Muscle of back (tissue), 13 donors: ENCODE data around the gene OTOL1. TPM values are rescaled to one million over a fixed set of nuclear protein-coding genes. Genes with fewer than 3 reads are reported as not detected.
"Not testable (repeated sequence)": the region's sequence is repeated elsewhere in the genome, so short reads cannot be mapped to it uniquely, and the experiment has no call there.

Experiments
- DNase-seq, 3 donors: peaks; one replicate each; pipeline versions ENCODE4 v3.0.0 to v3.0.0-alpha.2; 2013
- long read RNA-seq, 9 donors: transcript quantifications; one replicate each; lab custom pipeline, GENCODE V29; 2026
- polyA plus RNA-seq, 10 donors: library from polyadenylated mRNA; unstranded; fragments of 120-200 nt; gene quantifications; one replicate each; pipeline ENCODE4 v1.2.1, GENCODE V29; 2013; ENCODE audit not compliant: insufficient read length in 10 of 10

The OTOL1 gene
- polyA plus RNA-seq, result not detected
- long read RNA-seq, donor 1, result 0 reads
- long read RNA-seq, donor 2, result 0 reads
- long read RNA-seq, donor 3, result 0 reads
- long read RNA-seq, donor 4, result 0 reads
- long read RNA-seq, donor 5, result 0 reads
- long read RNA-seq, donor 6, result 0 reads
- long read RNA-seq, donor 7, result 0 reads
- long read RNA-seq, donor 8, result 0 reads
- long read RNA-seq, donor 9, result 0 reads

GRCh38 chr3:161496508-161496907 lies at the start of gene OTOL1:
OTOL1 (plus strand) TSS chr3:161496808; CDS start chr3:161496808, 0 bp downstream.
- no peak for DNase-seq

- DNase-seq, result peak in 1 of 3 donors; percentile 5
These were observed 46.8 kb upstream of the OTOL1 start for GRCh38 chr3:161449785-161450184.

GRCh38 chr3:161452179-161452578 lies 44.4 kb upstream of the OTOL1 start:
- DNase-seq, result no peak

GRCh38 chr3:161454615-161455014 lies 42.0 kb upstream of the OTOL1 start:
- peak in 1 of 3 donors; percentile 1 for DNase-seq

GRCh38 chr3:161455962-161456361 lies 40.6 kb upstream of the OTOL1 start:
- DNase-seq, result no peak

- no peak for DNase-seq
These were observed 34.5 kb upstream of the OTOL1 start for GRCh38 chr3:161462138-161462537.

- no peak for DNase-seq
These were observed 25.4 kb upstream of the OTOL1 start for GRCh38 chr3:161471211-161471610.

GRCh38 chr3:161474139-161474538 lies 22.5 kb upstream of the OTOL1 start:
- DNase-seq, result peak in 1 of 3 donors; percentile 5

- DNase-seq, result peak; percentile 8 to 56 (median 16)
These were observed 21.9 kb upstream of the OTOL1 start for GRCh38 chr3:161474741-161475140.

GRCh38 chr3:161475206-161475605 lies 21.4 kb upstream of the OTOL1 start:
- peak; percentile 2 to 45 (median 4) for DNase-seq

- DNase-seq, result peak; percentile 11 to 52 (median 27)
These were observed 20.7 kb upstream of the OTOL1 start for GRCh38 chr3:161475905-161476304.

GRCh38 chr3:161484226-161484625 lies 12.4 kb upstream of the OTOL1 start:
- no peak for DNase-seq

GRCh38 chr3:161488284-161488683 lies 8.3 kb upstream of the OTOL1 start:
- DNase-seq, result not testable (repeated sequence)

GRCh38 chr3:161489395-161489794 lies 7.2 kb upstream of the OTOL1 start:
- DNase-seq, result no peak

- DNase-seq, result not testable (repeated sequence)
These were observed 5.8 kb upstream of the OTOL1 start for GRCh38 chr3:161490845-161491244.

- DNase-seq, result no peak
These were observed 1.8 kb downstream of the OTOL1 start for GRCh38 chr3:161498259-161498921.

- peak in 1 of 3 donors; percentile 13 for DNase-seq
These were observed 3.6 kb downstream of the OTOL1 start for GRCh38 chr3:161500068-161500796.

- no peak for DNase-seq
These were observed 6.7 kb downstream of the OTOL1 start for GRCh38 chr3:161503271-161503670.

GRCh38 chr3:161508852-161509477 lies 12.4 kb downstream of the OTOL1 start:
- DNase-seq, result peak; percentile 10 to 55 (median 22)

- DNase-seq, result peak in 1 of 3 donors; percentile 11
These were observed 14.1 kb downstream of the OTOL1 start for GRCh38 chr3:161510510-161511260.

- DNase-seq, result no peak
These were observed 27.3 kb downstream of the OTOL1 start for GRCh38 chr3:161523916-161524315.

- no peak for DNase-seq
These were observed 35.3 kb downstream of the OTOL1 start for GRCh38 chr3:161531930-161532329.
